Measurements from ENCODE around the gene LAMB4.

GRCh38 chr7:107998660-107999480, 131.3 kb downstream of the LAMB4 start:
- TF ChIP-seq CTCF (conservative IDR thresholded peaks at IDR 0.05; ENCODE audit: low read depth in 2 of 2) (no peak), EZH2 (IDR thresholded peaks at IDR 0.05; ENCODE audit: low read depth, unreplicated experiment) (no peak), EZH2phosphoT487 (IDR thresholded peaks at IDR 0.05; ENCODE audit: unreplicated experiment) (no peak), CREB1 (CRISPR knock-in tag; IDR thresholded peaks at IDR 0.05; ENCODE audit: low read depth) (no peak)
- TF ChIP-seq, protein P1, sequence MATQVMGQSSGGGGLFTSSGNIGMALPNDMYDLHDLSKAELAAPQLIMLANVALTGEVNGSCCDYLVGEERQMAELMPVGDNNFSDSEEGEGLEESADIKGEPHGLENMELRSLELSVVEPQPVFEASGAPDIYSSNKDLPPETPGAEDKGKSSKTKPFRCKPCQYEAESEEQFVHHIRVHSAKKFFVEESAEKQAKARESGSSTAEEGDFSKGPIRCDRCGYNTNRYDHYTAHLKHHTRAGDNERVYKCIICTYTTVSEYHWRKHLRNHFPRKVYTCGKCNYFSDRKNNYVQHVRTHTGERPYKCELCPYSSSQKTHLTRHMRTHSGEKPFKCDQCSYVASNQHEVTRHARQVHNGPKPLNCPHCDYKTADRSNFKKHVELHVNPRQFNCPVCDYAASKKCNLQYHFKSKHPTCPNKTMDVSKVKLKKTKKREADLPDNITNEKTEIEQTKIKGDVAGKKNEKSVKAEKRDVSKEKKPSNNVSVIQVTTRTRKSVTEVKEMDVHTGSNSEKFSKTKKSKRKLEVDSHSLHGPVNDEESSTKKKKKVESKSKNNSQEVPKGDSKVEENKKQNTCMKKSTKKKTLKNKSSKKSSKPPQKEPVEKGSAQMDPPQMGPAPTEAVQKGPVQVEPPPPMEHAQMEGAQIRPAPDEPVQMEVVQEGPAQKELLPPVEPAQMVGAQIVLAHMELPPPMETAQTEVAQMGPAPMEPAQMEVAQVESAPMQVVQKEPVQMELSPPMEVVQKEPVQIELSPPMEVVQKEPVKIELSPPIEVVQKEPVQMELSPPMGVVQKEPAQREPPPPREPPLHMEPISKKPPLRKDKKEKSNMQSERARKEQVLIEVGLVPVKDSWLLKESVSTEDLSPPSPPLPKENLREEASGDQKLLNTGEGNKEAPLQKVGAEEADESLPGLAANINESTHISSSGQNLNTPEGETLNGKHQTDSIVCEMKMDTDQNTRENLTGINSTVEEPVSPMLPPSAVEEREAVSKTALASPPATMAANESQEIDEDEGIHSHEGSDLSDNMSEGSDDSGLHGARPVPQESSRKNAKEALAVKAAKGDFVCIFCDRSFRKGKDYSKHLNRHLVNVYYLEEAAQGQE (IDR thresholded peaks at IDR 0.05; ENCODE audit: unreplicated experiment), result no peak

Measured in GM23338 (cell line).